Fibroblast of lung (primary cell): ENCODE measurements around the gene ABCC5.
"Not testable (repeated sequence)": the region's sequence is repeated elsewhere in the genome, so short reads cannot be mapped to it uniquely, and the experiment has no call there.

Source experiments
- EZH2 ChIP-seq: IDR thresholded peaks from 2 replicates; pipeline ENCODE4 v1.5.1; 2012; ENCODE audit warnings: low read length, control low read depth, mild to moderate bottlenecking; ENCODE audit errors: missing control alignments
- TF ChIP-seq, protein P1 (sequence below), 2 donors: IDR thresholded peaks in 1 of 2; conservative IDR thresholded peaks in 1 of 2; 1 replicate in 1 of 2; 2 replicates in 1 of 2; pipeline ENCODE4 v1.5.1; 2011 to 2012; ENCODE audit warnings: low read length in 2 of 2, control low read depth in 1 of 2, inconsistent platforms in 1 of 2, low read depth in 1 of 2, mild to moderate bottlenecking in 1 of 2

DNA sequence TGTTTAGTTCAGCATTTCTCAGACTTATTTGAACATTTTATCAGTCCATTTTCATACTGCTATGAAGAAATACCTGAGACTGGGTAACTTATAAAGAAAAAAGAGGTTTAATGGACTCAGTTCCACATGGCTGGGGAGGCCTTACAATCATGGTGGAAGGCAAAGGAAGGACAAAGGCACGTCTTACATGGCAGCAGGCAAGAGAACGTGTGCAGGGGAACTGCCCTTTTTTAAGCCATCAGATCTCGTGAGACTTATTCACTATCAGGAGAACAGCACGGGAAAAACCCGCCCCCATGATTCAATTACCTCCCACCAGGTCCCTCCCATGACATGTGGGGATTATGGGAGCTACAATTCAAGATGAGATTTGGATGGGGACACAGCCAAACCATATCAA is 7.6 kb upstream of the ABCC5 start:
- TF ChIP-seq, protein P1, sequence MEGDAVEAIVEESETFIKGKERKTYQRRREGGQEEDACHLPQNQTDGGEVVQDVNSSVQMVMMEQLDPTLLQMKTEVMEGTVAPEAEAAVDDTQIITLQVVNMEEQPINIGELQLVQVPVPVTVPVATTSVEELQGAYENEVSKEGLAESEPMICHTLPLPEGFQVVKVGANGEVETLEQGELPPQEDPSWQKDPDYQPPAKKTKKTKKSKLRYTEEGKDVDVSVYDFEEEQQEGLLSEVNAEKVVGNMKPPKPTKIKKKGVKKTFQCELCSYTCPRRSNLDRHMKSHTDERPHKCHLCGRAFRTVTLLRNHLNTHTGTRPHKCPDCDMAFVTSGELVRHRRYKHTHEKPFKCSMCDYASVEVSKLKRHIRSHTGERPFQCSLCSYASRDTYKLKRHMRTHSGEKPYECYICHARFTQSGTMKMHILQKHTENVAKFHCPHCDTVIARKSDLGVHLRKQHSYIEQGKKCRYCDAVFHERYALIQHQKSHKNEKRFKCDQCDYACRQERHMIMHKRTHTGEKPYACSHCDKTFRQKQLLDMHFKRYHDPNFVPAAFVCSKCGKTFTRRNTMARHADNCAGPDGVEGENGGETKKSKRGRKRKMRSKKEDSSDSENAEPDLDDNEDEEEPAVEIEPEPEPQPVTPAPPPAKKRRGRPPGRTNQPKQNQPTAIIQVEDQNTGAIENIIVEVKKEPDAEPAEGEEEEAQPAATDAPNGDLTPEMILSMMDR (conservative IDR thresholded peaks at IDR 0.05 in 1 of 2, IDR thresholded peaks at IDR 0.05 in 1 of 2; ENCODE audit: low read depth in 1 of 2, low read length in 2 of 2): not testable (repeated sequence)
- not testable (repeated sequence) for TF ChIP-seq EZH2
